GM18505 (cell line): ENCODE data around the gene RANBP17.
"Not testable (repeated sequence)": the region's sequence is repeated elsewhere in the genome, so short reads cannot be mapped to it uniquely, and the experiment has no call there.

Experiments used
- ATAC-seq: cut with Tn5 transposase; IDR thresholded peaks from one replicate; pipeline ENCODE4 v1.9.1; 2021; ENCODE audit not compliant: unreplicated experiment
- POLR2A ChIP-seq: IDR thresholded peaks from 4 replicates; pipeline ENCODE4 v1.6.1; 2011; ENCODE audit warnings: borderline replicate concordance; ENCODE audit not compliant: insufficient read depth, insufficient read length; ENCODE audit errors: extremely low read depth

RANBP17 gene

GRCh38 chr5:170886210-170886894 is 24.5 kb downstream of the RANBP17 start:
- ATAC-seq, result no peak
- no peak for TF ChIP-seq POLR2A

- no peak for ATAC-seq
Measured at GRCh38 chr5:170892196-170892595, 30.4 kb downstream of the RANBP17 start.

DNA sequence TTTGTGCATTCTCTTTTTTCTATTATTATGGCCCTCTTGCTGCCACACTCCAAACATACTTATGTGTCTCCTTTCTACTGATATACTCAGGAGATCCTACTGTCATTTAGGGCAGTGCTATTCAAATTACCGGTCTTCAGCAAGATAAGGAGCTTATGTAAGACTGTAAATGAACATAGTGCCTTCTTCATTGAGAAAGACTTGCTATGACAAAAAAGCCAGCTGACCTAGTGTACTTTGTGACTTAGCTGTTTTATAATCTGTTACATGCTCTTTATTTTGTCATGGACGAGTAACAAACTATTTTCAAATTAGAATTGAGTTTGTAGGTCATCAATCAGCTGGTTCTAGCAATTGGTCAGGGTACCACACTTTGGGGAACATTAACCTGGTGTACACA is 32.8 kb downstream of the RANBP17 start:
- TF ChIP-seq POLR2A, result no peak
- no peak for ATAC-seq

More at GRCh38 chr5:170892196-170892595, 30.4 kb downstream of the RANBP17 start:
- TF ChIP-seq POLR2A, result no peak

DNA sequence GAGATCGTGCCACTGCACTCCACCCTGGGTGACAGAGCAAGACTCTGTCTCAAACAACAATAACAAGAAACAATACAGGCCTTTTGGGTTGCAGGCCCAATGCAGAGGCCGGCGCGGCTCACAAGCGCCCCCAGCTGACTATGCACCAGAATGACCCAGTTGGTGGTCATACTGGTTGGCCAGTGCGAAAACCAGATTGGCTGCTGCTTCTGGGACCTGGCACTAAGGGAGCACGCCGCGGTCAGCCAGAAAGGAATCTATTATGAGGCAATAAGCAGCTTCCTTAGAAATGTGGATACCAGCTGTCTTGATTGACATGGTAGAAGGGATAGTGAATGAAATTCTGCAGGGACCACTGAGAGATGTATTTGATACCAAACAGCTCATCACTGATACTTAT is 35.0 kb downstream of the RANBP17 start:
- no peak for ATAC-seq
- no peak for TF ChIP-seq POLR2A

DNA sequence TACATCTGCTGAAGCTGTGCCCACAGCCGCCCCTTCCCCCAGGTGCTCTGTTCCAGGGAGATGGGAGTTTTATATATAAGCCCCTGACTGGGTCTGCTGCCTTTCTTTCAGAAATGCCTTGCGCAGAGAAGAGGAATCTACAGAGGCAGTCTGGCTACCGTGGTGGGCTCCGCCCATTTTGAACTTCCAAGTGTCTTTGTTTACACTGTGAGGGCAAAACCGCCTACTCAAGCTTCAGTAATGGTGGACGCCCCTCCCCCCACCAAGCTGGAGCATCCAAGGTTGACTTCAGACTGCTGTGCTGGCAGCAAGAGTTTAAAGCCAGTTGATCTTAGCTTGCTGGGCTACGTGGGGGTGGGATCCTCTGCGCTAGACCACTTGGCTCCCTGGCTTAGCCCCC is 41.3 kb downstream of the RANBP17 start:
- TF ChIP-seq POLR2A, result no peak
- no peak for ATAC-seq

GRCh38 chr5:170907758-170908157 is 45.9 kb downstream of the RANBP17 start:
- TF ChIP-seq POLR2A, result no peak
- ATAC-seq, result no peak

DNA sequence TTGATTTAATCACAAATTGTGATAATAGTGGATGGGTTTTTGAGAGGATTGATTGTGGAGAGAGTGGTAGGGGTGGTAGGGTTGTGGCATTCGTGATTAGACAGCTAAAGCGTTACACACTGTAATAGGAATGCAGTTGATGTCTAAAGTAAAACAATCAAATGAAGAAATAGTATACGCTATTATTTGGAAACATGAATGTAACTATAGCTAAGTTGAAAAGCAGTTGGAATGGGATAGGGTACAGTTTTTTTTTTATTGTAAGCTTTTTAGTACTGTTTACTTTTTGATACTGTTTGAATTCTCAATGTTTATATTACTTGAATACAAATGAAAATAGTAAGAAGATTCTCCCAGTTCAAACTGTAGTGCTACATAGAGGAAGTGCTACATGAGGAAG is 51.8 kb downstream of the RANBP17 start:
- no peak for ATAC-seq
- no peak for TF ChIP-seq POLR2A

- TF ChIP-seq POLR2A, result no peak
- no peak for ATAC-seq
Measured at GRCh38 chr5:170917113-170917512, 55.3 kb downstream of the RANBP17 start.

GRCh38 chr5:170920196-170920595 is 58.4 kb downstream of the RANBP17 start:
- ATAC-seq, result no peak
- TF ChIP-seq POLR2A, result no peak

DNA sequence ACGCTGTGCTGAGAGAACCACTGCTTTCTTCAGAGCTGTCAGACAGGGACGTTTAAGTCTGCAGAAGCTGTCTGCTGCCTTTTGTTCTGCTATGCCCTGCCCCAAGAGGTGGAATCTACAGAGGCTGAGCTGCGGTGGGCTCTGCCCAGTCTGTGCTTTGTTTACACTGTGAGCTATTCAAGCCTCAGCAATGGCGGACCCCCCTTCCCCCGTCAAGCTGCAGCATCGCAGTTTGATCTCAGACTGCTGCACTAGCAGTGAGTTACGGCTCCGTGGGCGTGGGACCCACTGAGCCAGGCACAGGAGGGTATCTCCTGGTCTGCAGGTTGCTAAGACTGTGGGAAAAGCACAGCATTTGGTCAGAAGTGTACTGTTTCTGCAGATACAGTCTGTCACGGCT is 60.5 kb downstream of the RANBP17 start:
- ATAC-seq, result not testable (repeated sequence)

- ATAC-seq, result no peak
- TF ChIP-seq POLR2A, result no peak
Measured at GRCh38 chr5:170923910-170924620, 62.2 kb downstream of the RANBP17 start.

DNA sequence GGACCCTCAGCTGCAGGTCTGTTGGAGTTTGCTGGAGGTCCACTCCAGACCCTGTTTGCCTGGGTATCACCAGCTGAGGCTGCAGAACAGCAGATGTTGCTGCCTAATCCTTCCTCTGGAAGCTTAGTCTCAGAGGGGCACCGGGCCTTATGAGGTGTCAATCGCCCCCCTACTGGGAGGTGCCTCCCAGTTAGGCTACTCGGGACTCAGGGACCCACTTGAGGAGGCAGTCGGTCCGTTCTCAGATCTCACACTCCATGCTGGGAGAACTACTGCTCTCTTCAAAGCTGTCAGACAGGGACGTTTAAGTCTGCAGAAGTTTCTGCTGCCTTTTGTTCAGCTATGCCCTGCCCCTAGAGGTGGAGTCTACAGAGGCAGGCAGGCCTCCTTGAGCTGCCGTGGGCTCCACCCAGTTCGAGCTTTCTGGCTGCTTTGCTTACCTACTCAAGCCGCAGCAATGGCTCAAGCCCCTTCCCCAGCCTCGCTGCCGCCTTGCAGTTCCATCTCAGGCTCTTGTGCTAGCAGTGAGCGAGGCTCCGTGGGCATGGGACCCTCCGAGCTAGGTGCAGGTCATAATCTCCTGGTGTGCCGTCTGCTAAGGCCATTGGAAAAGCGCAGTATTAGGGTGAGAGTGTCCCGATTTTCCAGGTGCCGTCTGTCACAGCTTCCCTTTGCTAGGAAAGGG is 73.9 kb downstream of the RANBP17 start:
- not testable (repeated sequence) for ATAC-seq

DNA sequence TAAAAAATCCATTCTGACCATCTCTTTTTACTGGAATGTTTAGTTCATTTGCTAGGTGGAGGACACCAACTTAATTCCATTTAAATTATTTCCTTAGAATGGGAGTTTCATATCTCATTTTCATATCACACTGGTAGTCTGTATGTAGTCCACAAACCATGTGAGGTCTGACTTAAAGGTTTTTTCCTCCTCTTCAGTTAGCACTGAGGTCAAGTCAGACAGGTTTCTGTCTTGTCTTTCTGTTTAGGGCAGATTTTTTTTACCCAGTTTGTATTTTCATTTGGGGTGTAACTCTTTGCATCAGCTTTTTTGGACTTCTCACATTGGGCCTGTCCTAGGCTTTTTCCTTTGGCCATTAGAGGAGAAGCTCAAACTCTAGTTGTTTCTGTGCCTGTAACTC is 75.3 kb downstream of the RANBP17 start:
- no peak for TF ChIP-seq POLR2A
- ATAC-seq, result no peak

DNA sequence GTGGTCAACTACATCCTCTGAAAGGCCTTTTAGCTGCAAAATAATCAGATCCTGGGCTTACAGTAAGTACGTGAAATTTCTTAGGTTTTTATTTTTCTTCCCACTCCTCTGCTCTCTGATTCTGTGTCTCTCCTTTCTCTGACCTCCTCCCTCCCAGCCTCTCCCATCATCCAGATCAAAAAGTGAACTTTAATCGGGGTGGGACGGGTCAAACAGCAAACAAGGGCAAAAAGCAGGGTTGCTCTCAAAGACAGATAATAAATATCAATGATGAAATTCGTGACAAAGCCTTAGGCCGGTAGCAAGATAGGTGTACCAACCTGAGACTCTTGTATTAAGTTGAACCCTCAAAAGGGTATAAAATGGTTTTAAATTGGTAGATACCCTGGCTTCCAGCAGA is 76.1 kb downstream of the RANBP17 start:
- TF ChIP-seq POLR2A, result no peak
- ATAC-seq, result no peak

DNA sequence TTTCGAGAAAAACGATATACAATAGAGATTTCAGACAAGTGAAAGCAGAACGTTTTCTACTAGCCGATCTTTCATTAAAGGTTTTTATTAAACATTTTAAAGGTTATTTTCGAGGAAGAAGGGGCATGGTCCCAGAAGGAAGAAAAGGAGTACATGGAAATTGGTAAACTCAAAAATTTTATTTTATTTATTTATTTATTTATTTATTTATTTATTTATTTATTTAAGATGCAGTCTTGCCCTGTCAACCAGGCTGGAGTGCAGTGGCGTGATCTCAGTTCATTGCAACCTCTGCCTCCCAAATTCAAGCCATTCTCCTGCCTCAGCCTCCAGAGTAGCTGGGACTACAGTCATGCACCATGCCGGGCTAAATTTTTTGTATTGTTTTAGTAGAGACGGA is 77.4 kb downstream of the RANBP17 start:
- no peak for ATAC-seq
- no peak for TF ChIP-seq POLR2A

DNA sequence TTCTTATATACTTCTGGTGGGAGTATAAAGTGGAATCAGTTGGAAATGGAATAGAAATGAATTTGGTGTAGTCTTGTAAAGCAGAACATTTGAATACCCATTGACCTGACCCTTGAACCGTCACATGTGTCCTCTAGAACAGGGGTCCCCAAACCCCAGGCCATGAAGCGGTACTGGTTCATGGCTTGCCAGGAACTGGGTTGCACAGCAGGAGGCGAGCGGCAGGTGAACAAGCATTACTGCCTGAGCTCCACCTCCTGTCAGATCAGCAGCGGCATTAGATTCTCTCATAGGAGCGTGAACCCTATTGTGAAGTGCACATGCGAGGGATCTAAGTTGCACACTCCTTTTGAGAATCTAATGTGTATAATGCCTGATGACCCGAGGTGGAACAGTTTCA is 80.0 kb downstream of the RANBP17 start:
- ATAC-seq, result no peak
- TF ChIP-seq POLR2A, result no peak
